Stimulated activated CD4-positive, alpha-beta T cell treated with anti-CD3 and anti-CD28 coated beads, Interleukin-2, amount 100 ng/mL, for 4 hours (primary cell): ENCODE results near the gene UBE2H.

Experiments
- DNase-seq: peaks from one replicate; pipeline ENCODE4 v3.0.0-alpha.2; 2020; ENCODE audit warnings: low read depth

The UBE2H gene

GRCh38 chr7:129784783-129785684 is 167.7 kb downstream of the UBE2H start:
- no peak for DNase-seq

GRCh38 chr7:129784437-129784782 is 168.3 kb downstream of the UBE2H start:
- DNase-seq = no peak

DNA sequence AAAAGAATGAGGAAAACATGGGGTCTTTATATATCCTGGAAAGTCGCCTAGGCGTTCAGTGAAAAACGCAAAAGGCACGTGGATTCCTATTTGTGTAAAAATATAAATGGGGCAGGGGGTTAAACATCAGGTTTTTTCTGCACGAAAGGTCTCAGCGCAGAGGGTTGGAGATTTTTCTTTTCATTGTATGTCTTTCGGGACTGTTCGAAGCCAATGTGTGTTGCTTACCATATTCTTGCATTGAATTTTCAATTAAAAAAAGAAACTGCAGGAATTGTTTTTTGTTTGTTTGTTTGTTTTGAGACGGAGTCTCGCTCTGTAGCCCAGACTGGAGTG is 169.2 kb downstream of the UBE2H start:
- no peak for DNase-seq

DNA sequence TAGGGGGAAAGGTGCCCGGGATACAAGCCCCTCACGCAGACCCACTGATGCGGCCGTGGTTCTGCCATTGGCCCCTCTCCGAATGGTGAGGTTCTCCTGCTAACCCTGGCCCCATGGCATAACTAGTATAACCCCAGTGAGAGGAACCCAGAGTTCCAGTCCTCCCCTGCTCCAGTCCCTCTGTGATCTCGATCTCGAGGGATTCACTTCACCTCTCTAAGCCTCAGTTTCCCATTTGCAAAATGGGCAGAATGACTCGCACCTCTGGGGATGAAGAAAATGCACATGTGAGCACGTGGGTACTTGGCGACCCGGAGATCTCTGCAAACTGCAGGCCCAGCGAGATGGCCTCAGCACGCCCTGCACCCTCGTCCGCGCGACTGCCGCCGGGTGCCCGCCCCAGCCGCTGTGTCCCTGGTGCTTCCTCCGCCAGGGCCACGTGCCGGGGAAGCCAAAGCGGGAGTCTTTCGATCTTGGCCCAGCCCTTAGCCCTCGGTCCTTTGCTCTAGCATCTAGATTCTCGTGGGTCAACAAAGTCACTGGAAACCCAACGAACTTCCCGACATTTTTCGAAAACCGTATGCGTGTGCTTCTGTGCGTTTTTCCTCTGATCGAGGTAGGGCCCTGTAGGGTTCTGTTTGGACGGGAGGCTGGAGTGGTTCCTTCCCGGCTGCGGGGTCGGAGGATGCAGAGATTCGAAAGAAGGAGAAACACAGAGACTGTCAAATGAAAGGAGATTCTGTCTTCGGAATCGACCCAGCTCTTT is 169.8 kb downstream of the UBE2H start:
- DNase-seq = no peak

DNA sequence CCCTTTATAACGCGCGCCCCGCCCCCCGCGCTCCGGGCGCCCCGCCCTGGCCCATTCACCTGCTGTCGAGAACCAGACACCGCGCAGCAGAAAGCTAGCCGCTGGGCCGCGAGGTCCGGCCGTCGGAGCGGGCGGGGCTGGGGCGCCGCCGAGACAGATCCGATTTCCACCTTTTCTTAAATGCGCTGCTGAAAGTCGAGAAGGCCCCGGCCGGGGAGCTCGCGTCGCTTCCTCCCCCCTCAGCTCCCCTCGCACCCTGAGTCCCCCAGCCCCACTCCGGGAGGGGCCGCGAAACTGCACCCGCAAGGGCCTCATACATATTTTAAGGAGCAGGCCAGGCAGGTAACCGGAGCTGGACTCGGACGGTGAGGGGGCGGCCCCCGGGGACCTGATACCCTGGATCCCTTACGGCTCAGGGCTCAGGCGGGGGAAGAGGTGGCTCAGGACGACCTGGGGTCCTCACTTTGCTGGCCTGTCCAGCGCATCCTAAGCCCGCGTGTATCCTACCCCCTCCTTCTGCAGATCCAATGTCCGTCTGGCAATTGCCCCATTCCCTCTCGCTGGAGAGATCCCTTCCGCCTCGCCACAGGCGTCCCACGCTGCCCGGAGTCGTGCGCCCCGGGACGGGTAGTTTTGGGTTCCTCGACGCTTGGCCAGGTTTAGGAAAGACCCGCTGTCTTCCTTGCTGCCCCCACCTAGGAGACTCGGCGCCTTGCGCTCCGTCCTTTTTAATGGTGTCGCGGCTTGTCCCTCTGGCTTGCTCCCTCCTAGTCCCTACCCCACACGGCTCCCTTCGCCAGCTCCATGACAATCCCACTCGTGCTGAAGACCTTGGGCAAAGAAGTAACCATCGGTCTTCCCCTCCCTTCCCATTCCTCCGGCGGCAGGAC is 170.6 kb downstream of the UBE2H start:
- no peak for DNase-seq

GRCh38 chr7:129780974-129781927 is 171.5 kb downstream of the UBE2H start:
- no peak for DNase-seq
